ENCODE results near the gene STXBP6.

- TF ChIP-seq CTCF (IDR thresholded peaks at IDR 0.05) (no peak), POLR2AphosphoS5 (IDR thresholded peaks at IDR 0.05) (no peak), EP300 (IDR thresholded peaks at IDR 0.05) (no peak), POLR2A (IDR thresholded peaks at IDR 0.05) (no peak)
Observed at GRCh38 chr14:24783791-24784190, 266.2 kb downstream of the STXBP6 start.
